Esophagus squamous epithelium (tissue), 5 donors: ENCODE results near the gene P2RX4. TPM values are rescaled to one million over a fixed set of nuclear protein-coding genes. Genes with fewer than 3 reads are reported as not detected.

Experiments used
- DNase-seq: peaks from one replicate; lab custom pipeline; 2025; lab: John Stamatoyannopoulos, UW
- H3K27ac ChIP-seq, 4 donors: fragments of 200-600 bp; sonication (generic); one replicate each; pipeline ENCODE4 v1.5.1; 2016 to 2019; ENCODE audit warnings: mild to moderate bottlenecking in 1 of 4
- H3K27me3 ChIP-seq, 4 donors: fragments of 200-600 bp; sonication (generic); 1 replicate in 3 of 4; 2 replicates in 1 of 4; pipeline versions ENCODE4 v1.5.1 to v1.6.0; 2017 to 2021; ENCODE audit warnings: antibody characterized with exemption in 1 of 4
- H3K36me3 ChIP-seq, 3 donors: fragments of 200-600 bp; sonication (generic); one replicate each; pipeline ENCODE4 v1.5.1; 2016 to 2019
- H3K4me1 ChIP-seq, 3 donors: fragments of 200-600 bp; sonication (generic); one replicate each; pipeline ENCODE4 v1.5.1; 2017 to 2019
- H3K4me3 ChIP-seq, 4 donors: fragments of 200-600 bp; sonication (generic); 1 replicate in 3 of 4; 2 replicates in 1 of 4; pipeline ENCODE4 v1.5.1; 2016 to 2019; ENCODE audit warnings: mild to moderate bottlenecking in 2 of 4, moderate library complexity in 1 of 4
- H3K9me3 ChIP-seq, 3 donors: fragments of 200-600 bp; sonication (generic); one replicate each; pipeline ENCODE4 v1.5.1; 2016 to 2019
- POLR2A ChIP-seq, 4 donors: fragments of 450-650 bp; IDR thresholded peaks; one replicate each; pipeline ENCODE4 v1.6.1; 2017; ENCODE audit warnings: antibody characterized with exemption in 4 of 4, mild to moderate bottlenecking in 4 of 4, moderate library complexity in 3 of 4
- WGBS, 2 donors: methylation state at CpG; one replicate each; pipeline ENCODE4 v1.1.5; 2018; 5-methylcytosine and 5-hydroxymethylcytosine counted together
- intact Hi-C: fragments of 100-400 bp; cut with DNase I; formaldehyde crosslinking; loops from one replicate; pipeline ENCODE4 v1.15.0; 2022
- total RNA-seq, 4 donors: library from RNA; depleted of rRNA; stranded (reverse); fragments of >200 nt; gene quantifications; one replicate each; pipeline ENCODE4 v1.1.0, GENCODE V29; 2016
- TF ChIP-seq, protein P1 (sequence below), 6 experiments: fragments of 450-650 bp in 4 of 6; fragments of 200-600 bp in 2 of 6; sonication (generic) in 2 of 6; IDR thresholded peaks; one replicate each; pipeline ENCODE4 v1.5.1; 2016 to 2019; ENCODE audit warnings: antibody characterized with exemption in 6 of 6, mild to moderate bottlenecking in 4 of 6, moderate library complexity in 4 of 6
- donor health status: DM: yes; HTN: yes; CAD: no.

The P2RX4 gene
- total RNA-seq, 4 donors from 2014 or later, result 13.0 to 32.3 (median 19.9) TPM

DNA sequence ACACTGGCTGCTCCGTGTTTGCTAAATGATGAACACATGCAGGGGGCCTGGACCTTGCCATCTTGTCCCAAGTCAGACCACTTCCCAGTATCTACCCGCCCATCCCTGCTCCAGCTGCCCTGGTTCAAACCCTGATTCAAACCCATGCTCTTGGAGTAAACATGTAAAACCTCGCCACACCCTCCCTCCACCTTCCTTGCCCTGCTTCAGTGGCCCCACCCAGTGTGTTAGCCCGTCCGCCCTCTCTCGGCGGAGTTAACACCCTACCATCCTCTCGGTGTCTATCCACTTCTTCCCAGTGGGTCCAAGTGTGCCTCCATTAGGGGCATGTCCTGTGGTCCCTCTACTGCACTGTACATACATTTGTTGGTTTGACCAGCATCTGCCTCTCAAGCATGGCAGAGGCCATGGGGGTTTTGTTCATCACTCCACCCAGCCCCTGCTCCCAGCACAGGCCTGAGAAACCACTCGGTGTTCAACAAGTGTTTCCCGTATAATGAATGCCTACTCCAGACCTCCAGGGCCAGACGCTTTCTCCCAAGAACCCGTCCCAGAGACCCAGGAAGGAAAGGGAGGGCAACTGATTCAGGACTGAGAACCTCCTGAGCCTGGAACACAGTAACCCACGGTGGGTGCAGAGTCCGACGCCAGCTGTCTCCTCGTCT is 37.1 kb downstream of the P2RX4 start:
- Histone ChIP-seq H3K27me3 (no peaks in the 10 kb centered on the region), H3K4me3 (no peak overlapping the region), H3K9me3 (no peaks in the 10 kb centered on the region), H3K4me1 (peaks cover 0 to 10% (median 0%) of the 10 kb centered on the region in 3 donors), H3K36me3 (peaks cover 18 to 98% (median 39%) of the 10 kb centered on the region in 3 donors), H3K27ac (no peak overlapping the region)
- TF ChIP-seq POLR2A (IDR thresholded peaks at IDR 0.05), result no peak
- TF ChIP-seq, protein P1, sequence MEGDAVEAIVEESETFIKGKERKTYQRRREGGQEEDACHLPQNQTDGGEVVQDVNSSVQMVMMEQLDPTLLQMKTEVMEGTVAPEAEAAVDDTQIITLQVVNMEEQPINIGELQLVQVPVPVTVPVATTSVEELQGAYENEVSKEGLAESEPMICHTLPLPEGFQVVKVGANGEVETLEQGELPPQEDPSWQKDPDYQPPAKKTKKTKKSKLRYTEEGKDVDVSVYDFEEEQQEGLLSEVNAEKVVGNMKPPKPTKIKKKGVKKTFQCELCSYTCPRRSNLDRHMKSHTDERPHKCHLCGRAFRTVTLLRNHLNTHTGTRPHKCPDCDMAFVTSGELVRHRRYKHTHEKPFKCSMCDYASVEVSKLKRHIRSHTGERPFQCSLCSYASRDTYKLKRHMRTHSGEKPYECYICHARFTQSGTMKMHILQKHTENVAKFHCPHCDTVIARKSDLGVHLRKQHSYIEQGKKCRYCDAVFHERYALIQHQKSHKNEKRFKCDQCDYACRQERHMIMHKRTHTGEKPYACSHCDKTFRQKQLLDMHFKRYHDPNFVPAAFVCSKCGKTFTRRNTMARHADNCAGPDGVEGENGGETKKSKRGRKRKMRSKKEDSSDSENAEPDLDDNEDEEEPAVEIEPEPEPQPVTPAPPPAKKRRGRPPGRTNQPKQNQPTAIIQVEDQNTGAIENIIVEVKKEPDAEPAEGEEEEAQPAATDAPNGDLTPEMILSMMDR (IDR thresholded peaks at IDR 0.05), result no peak
- intact Hi-C loops, result no loop called here
- 88 to 93% methylated on average over 8 to 10 of the region's 16 CpGs for WGBS, 2 donors
- no peak for DNase-seq

DNA sequence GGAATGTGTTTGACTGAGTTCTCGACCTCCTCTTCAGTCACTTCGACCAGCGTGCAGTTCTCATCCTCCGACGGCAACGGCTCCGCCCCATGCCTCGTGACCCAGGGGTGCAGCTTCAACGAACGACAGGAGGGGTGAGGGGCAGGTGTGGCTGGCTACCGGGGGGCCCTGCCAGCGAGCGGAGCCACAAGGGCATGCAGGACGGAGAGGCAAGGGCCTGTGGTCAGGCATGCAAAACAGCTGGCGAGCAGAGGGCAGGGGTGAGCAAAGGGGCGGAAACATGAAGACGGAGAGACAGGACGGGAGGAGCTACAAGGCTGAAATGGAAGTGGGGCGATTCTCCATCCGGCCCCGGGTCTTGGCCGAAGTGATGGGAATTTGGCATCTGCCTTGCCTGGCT is 38.7 kb downstream of the P2RX4 start:
- intact Hi-C loops, result no loop called here
- Histone ChIP-seq H3K9me3 (no peaks in the 10 kb centered on the region), H3K27me3 (no peaks in the 10 kb centered on the region), H3K36me3 (peaks cover 14 to 100% (median 41%) of the 10 kb centered on the region in 3 donors), H3K27ac (peak overlapping the region in 1 of 4 donors; percentile 26), H3K4me1 (peaks cover 0 to 10% (median 0%) of the 10 kb centered on the region in 3 donors), H3K4me3 (no peak overlapping the region)
- 75 to 95% methylated on average over 11 to 13 of the region's 22 CpGs for WGBS, 2 donors
- TF ChIP-seq, protein P1 (IDR thresholded peaks at IDR 0.05), result no peak
- no peak for TF ChIP-seq POLR2A (IDR thresholded peaks at IDR 0.05)
- no peak for DNase-seq

DNA sequence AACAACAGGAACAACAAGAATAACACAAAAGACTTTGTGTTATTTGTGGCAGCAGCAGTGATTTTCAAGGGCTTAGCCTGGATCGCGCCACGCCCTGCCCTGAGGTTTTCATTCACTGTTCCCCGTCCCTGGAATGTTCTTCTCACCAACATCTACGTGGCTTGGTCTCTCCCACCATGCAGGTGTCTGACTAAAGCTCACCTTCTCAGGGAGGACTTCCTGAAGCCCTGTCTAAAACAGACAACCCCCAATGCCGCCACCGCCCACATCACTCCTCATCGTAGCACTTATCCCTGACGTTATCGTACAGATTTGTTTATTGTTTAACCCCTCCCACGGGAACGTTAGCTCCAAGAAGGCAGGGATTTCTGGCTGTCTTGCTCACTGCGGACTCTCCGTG is 40.4 kb downstream of the P2RX4 start:
- TF ChIP-seq, protein P1 (IDR thresholded peaks at IDR 0.05), result no peak
- TF ChIP-seq POLR2A (IDR thresholded peaks at IDR 0.05), result no peak
- Histone ChIP-seq H3K36me3 (peaks cover 9 to 97% (median 33%) of the 10 kb centered on the region in 3 donors), H3K9me3 (no peaks in the 10 kb centered on the region), H3K27ac (no peak overlapping the region), H3K4me3 (no peak overlapping the region), H3K4me1 (peaks cover 0 to 10% (median 0%) of the 10 kb centered on the region in 3 donors), H3K27me3 (no peaks in the 10 kb centered on the region)
- intact Hi-C loops, result no loop called here
- WGBS, 2 donors, result 70 to 72% methylated on average over 14 of the region's 14 CpGs
- no peak for DNase-seq

DNA sequence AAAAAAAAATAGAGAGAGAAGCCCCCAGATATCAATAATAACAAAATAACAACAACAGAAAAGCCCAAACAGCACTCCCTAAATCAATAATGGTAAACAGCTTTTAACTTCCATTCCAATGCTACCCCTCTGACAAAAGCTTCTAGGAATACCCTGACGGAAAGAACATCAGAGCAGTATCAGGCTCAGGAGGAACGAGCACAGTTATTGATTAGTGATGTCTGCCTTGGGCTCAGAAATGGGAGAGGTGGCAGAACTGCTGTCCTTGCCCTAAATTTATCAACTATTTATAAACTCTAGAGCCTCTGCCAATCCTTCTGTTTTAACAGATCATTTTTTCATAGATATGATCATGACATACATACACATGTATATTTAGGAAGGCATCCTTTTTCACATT is 41.9 kb downstream of the P2RX4 start:
- no peak for TF ChIP-seq POLR2A (IDR thresholded peaks at IDR 0.05)
- TF ChIP-seq, protein P1 (IDR thresholded peaks at IDR 0.05), result no peak
- Histone ChIP-seq H3K36me3 (peaks cover 9 to 97% (median 33%) of the 10 kb centered on the region in 3 donors), H3K27ac (no peak overlapping the region), H3K4me1 (peaks cover 0 to 10% (median 0%) of the 10 kb centered on the region in 3 donors), H3K9me3 (no peaks in the 10 kb centered on the region), H3K27me3 (no peaks in the 10 kb centered on the region), H3K4me3 (no peak overlapping the region)
- WGBS, 2 donors, result 58 to 68% methylated on average over 2 of the region's 2 CpGs
- intact Hi-C loops, result no loop called here
- DNase-seq, result no peak

DNA sequence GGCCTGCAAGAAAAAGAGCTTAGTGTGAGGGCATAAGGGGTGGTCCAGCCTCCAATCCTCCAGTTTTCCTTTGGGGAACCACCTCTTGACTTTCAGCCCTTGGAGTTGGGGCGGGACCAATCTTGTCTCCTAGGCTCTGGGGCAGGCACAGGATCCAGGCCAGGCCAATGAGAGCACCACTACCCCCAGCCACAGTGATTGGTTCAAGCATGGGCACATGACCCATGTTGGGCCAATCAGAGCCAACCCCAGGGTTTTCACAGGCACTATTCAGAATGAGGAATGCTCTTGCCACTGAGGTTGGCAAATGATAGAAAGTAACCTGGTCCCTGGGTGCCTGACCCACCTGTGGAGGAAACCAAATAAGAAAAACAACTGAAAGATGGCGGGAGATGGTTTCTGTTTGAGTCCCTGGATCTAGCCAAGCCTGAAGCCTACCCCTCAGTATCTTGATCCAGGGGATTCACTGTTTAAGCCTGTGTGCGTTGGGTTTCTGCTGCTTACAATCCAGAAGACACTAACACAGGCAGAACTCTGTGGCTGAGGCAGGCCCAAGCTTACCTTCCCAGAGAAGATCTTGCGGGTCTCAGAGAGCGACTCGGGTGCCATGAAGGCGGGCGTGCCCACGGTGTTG is 42.9 kb downstream of the P2RX4 start:
- peaks cover 0 to 10% (median 0%) of the 10 kb centered on the region in 3 donors for H3K4me1 ChIP-seq
- WGBS, 2 donors, result 87 to 100% methylated on average over 6 to 9 of the region's 9 CpGs
- H3K27me3 ChIP-seq, result no peaks in the 10 kb centered on the region
- intact Hi-C loops, result no loop called here
- no peak overlapping the region for H3K4me3 ChIP-seq
- no peaks in the 10 kb centered on the region for H3K9me3 ChIP-seq
- H3K36me3 ChIP-seq, result peaks cover 9 to 97% (median 27%) of the 10 kb centered on the region in 3 donors
- no peak for DNase-seq
- H3K27ac ChIP-seq, result no peak overlapping the region
- no peak for TF ChIP-seq POLR2A (IDR thresholded peaks at IDR 0.05)
- TF ChIP-seq, protein P1 (IDR thresholded peaks at IDR 0.05), result no peak
